ENCODE measurements around the gene IMPACT.

GRCh38 chr18:24413148-24413547 lies 13.3 kb upstream of the IMPACT start:
- TF ChIP-seq CTCF (IDR thresholded peaks at IDR 0.05) (peak; percentile 16; the same call in 1 of the 2 replicates), ZFX (IDR thresholded peaks at IDR 0.05; ENCODE audit: borderline replicate concordance) (no peak)

All from 22Rv1 (cell line).